SK-N-MC (cell line): ENCODE data around the gene SMIM8.

Experiments used
- DNase-seq: peaks from one replicate; pipeline ENCODE4 v3.0.0-alpha.2; 2011; ENCODE audit warnings: low read depth, low spot score
- H3K27ac ChIP-seq: fragments of 200-600 bp; sonication (generic); 2 replicates; pipeline ENCODE4 v1.5.1; 2016; ENCODE audit warnings: mixed run types
- H3K36me3 ChIP-seq: fragments of 200-600 bp; sonication (generic); 2 replicates; pipeline ENCODE4 v1.6.1; 2017; ENCODE audit warnings: antibody characterized with exemption, low read length, mixed read lengths; ENCODE audit not compliant: insufficient read depth
- H3K4me3 ChIP-seq: fragments of 200-600 bp; sonication (generic); 2 replicates; pipeline ENCODE4 v1.5.1; 2016
- H3K9ac ChIP-seq: fragments of 200-600 bp; sonication (generic); 2 replicates; pipeline ENCODE4 v1.8.0; 2017; ENCODE audit warnings: mixed run types, mixed read lengths; ENCODE audit not compliant: insufficient read length
- H3K9me3 ChIP-seq: fragments of 200-600 bp; sonication (generic); 2 replicates; pipeline ENCODE4 v1.6.1; 2017; ENCODE audit warnings: low read depth, mild to moderate bottlenecking, antibody characterized with exemption, low read length, moderate library complexity, mixed read lengths
- EZH2 ChIP-seq: fragments of 200-600 bp; sonication (generic); IDR thresholded peaks from one replicate; pipeline ENCODE4 v1.6.1; 2017; ENCODE audit warnings: antibody characterized with exemption
- FOXP2 ChIP-seq: optimal IDR thresholded peaks from 2 replicates; pipeline ENCODE3; 2011; ENCODE audit warnings: mild to moderate bottlenecking, moderate library complexity; ENCODE audit not compliant: insufficient read depth; ENCODE audit errors: extremely low read length, control extremely low read depth
- POLR2AphosphoS5 ChIP-seq: IDR thresholded peaks from 2 replicates; pipeline ENCODE4 v1.6.1; 2012; ENCODE audit warnings: mild to moderate bottlenecking, low read depth, low read length, borderline replicate concordance

SMIM8 gene

GRCh38 chr6:87344731-87345130, 22.3 kb downstream of the SMIM8 start, which contains the start of gene C6orf163:
TSS of gene C6orf163 (plus strand) at chr6:87344813. CDS start at chr6:87345100, 287 bp downstream.
- H3K36me3 ChIP-seq, result no peaks in the 10 kb centered on the region
- H3K9ac ChIP-seq, result no peak within 1 kb of the TSS
- no peaks in the 10 kb centered on the region for H3K9me3 ChIP-seq
- no peak within 1 kb of the TSS for H3K4me3 ChIP-seq
- H3K27ac ChIP-seq, result no peak within 1 kb of the TSS
- TF ChIP-seq FOXP2 (no peak), POLR2AphosphoS5 (no peak), EZH2 (no peak)
- no peak for DNase-seq

- no peak for DNase-seq
- H3K9ac ChIP-seq, result no peak overlapping the region
- no peak overlapping the region for H3K4me3 ChIP-seq
- H3K9me3 ChIP-seq, result no peaks in the 10 kb centered on the region
- no peaks in the 10 kb centered on the region for H3K36me3 ChIP-seq
- no peak overlapping the region for H3K27ac ChIP-seq
- TF ChIP-seq POLR2AphosphoS5 (no peak), EZH2 (no peak), FOXP2 (no peak)
Observed at GRCh38 chr6:87346700-87347099, 24.3 kb downstream of the SMIM8 start.

DNA sequence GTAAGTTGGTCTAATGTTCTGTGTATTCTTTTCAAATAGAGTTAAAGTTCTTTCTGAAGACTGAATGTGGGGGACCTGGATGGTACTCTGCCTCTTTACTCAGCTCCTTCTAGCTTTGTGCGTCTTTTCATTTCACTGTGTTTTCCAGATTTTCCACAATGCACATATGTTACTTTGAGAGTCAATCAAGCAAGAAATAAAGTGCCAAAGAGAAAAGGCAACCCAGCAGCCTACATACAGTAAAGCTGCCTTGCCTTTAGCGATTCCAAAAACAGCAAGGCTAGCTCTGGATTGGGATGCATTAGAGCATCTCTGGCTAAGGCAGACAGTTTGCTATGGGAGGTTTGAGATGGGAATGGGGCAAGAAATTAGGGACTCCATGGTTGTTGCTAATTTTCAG, 27.5 kb downstream of the SMIM8 start:
- Histone ChIP-seq H3K9ac (no peak overlapping the region), H3K4me3 (no peak overlapping the region), H3K27ac (no peak overlapping the region), H3K9me3 (no peaks in the 10 kb centered on the region), H3K36me3 (no peaks in the 10 kb centered on the region)
- no peak for DNase-seq
- TF ChIP-seq FOXP2 (no peak), EZH2 (no peak), POLR2AphosphoS5 (no peak)

DNA sequence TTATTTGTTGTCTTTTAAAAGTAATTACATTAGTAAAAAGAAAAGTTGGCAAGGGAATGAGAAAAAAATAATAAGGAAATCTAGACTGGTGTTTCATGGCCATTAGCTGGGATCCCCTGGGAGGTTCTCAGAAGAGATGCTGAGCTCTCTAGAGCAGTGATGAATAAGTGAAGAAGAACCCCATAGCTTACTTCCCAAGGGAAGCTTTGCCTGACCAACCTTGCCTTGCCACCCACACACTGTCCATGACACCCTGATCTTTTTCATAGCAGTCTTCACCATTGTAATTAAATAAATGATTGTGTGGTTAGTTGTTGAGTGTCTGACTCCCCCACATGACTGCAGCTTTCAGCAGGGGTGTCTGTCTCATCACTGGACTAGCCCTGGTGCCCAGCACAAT, 28.1 kb downstream of the SMIM8 start:
- H3K36me3 ChIP-seq, result no peaks in the 10 kb centered on the region
- no peak overlapping the region for H3K4me3 ChIP-seq
- H3K27ac ChIP-seq, result no peak overlapping the region
- TF ChIP-seq FOXP2 (no peak), EZH2 (no peak), POLR2AphosphoS5 (no peak)
- H3K9ac ChIP-seq, result no peak overlapping the region
- no peak for DNase-seq
- H3K9me3 ChIP-seq, result no peaks in the 10 kb centered on the region

GRCh38 chr6:87351583-87351982, 29.2 kb downstream of the SMIM8 start:
- no peak overlapping the region for H3K9ac ChIP-seq
- H3K4me3 ChIP-seq, result no peak overlapping the region
- no peak overlapping the region for H3K27ac ChIP-seq
- TF ChIP-seq FOXP2, result no peak
- TF ChIP-seq EZH2, result no peak
- TF ChIP-seq POLR2AphosphoS5, result no peak
- no peaks in the 10 kb centered on the region for H3K9me3 ChIP-seq
- DNase-seq, result no peak
- H3K36me3 ChIP-seq, result no peaks in the 10 kb centered on the region

DNA sequence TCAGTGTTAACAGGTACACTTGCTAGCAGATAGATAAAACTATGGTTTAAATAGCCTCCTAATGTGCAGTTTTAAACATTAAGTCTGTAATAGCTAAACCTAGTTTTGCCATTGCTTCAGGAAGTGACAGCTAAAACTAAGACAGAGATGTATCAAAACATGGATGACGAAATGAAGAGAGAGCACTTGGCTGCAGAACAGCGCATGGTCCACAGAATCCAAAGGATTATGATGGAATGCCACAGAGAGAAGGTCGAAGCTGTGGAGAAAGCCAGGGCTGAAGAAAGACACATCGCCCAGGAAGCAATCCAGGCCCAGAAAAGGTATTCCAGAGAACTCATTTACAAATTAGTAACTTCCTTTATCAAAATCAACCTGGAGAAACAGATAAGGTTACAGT, 33.8 kb downstream of the SMIM8 start:
- TF ChIP-seq EZH2 (no peak), FOXP2 (no peak), POLR2AphosphoS5 (no peak)
- Histone ChIP-seq H3K27ac (no peak overlapping the region), H3K36me3 (no peaks in the 10 kb centered on the region), H3K9me3 (no peaks in the 10 kb centered on the region), H3K4me3 (no peak overlapping the region), H3K9ac (no peak overlapping the region)
- DNase-seq, result no peak

DNA sequence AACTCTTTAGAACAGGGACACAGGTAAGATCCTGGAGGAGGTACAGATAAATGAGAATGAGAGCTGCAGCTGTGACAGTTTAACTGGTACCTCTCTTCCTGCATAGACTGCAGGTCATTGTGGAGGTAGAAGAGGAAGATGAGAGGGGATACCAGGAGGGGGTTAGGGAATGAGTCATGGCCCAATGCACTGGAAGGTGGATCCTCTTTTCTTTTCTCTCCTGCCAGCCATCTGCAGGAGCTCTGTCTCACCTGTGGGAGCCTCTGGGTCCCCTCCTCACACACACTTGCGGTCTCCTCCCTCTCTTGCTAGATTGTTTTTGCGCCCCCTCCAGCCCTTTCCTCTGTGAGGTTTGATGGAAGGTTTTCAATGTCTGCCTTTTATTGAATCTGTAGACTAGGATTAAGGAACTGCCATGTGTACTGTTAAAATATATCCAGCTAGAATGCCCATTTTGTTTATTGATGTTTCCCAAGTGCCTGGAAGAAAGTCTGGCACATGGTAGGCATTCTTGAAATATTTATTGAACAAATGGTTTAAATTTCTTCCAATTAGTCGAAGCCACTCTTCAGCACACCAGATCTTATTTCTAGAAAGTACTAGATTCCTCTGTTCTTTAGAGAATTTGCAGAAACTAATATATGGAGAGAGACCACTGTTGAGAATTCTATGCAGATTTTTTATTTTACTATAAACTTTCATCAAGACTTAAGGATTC, 35.2 kb downstream of the SMIM8 start:
- H3K9ac ChIP-seq, result no peak overlapping the region
- H3K9me3 ChIP-seq, result no peaks in the 10 kb centered on the region
- no peak overlapping the region for H3K27ac ChIP-seq
- H3K4me3 ChIP-seq, result no peak overlapping the region
- H3K36me3 ChIP-seq, result no peaks in the 10 kb centered on the region
- TF ChIP-seq FOXP2, result no peak
- no peak for TF ChIP-seq EZH2
- DNase-seq, result no peak

DNA sequence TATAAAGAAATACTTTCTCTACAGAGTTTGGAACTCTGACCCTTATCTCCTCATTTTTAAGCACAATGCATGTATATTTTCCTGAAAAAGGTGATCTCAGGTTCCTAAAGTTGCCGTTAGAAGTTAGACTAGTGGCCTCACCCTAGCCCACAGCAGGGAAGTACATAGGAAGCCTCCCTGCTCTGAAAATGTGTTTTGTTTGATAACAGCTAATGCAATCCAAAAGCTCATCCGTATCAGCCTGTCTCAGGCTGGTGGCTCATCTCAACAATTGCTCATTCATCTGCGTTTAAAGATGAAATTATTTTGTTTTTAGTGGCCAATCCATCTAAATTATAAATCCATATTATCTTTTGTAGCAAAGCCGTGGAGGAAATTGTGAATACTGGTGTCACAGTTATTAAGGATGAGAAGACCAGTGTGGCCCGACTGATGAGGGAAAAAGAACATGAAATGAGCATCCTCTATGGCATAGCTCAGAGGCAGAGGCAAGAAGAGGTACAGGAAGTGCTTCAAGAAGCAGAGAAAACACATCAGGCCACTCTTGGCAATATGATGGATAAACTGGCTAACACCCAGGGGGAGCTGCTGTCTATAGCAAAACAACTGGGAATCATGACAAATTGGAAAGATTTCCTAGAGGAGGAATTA, 42.3 kb downstream of the SMIM8 start:
- Histone ChIP-seq H3K4me3 (no peak overlapping the region), H3K9me3 (no peaks in the 10 kb centered on the region), H3K36me3 (no peaks in the 10 kb centered on the region), H3K27ac (no peak overlapping the region), H3K9ac (no peak overlapping the region)
- no peak for DNase-seq
- TF ChIP-seq EZH2 (no peak), POLR2AphosphoS5 (no peak), FOXP2 (no peak)

DNA sequence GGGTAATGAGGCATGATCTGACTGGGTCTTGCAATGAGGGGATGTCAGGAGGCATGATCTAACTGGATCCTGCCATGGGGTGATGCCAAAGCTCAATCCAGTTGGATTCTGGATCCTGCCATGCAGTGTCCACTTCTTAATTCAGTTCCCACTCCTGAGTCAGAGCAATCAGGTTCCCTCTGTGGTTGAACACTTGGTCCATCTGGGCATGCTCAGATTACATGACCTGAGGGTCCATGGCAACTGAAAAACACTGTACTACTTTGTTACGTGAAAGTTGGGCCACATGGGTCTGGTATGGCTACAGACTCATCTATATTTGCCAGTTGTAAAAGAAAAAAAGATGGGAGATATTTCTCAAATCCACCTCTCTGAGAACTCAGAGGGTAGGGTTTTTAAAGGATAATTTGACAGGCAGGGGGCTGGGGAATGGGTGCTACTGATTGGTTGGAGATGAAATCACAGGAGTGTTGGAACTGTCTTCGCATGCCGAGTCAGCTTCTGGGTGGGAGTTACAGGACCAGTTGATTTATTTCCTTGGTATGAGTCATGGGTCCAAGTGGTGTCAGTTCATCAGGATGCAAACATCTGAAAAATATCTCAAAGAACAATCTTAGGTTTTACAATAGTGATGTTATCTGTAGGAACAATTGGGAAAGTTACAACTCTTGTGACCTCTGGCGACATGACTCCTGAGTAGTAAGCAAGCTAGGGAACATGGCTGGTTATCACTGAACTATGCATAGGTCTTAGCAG, 43.9 kb downstream of the SMIM8 start:
- H3K9ac ChIP-seq, result no peak overlapping the region
- H3K4me3 ChIP-seq, result no peak overlapping the region
- no peaks in the 10 kb centered on the region for H3K9me3 ChIP-seq
- H3K27ac ChIP-seq, result no peak overlapping the region
- no peak for TF ChIP-seq EZH2
- no peaks in the 10 kb centered on the region for H3K36me3 ChIP-seq
- no peak for DNase-seq
